ENCODE measurements around the gene MAD1L1.
"Not testable (repeated sequence)": the region's sequence is repeated elsewhere in the genome, so short reads cannot be mapped to it uniquely, and the experiment has no call there.

MAD1L1 gene

DNA sequence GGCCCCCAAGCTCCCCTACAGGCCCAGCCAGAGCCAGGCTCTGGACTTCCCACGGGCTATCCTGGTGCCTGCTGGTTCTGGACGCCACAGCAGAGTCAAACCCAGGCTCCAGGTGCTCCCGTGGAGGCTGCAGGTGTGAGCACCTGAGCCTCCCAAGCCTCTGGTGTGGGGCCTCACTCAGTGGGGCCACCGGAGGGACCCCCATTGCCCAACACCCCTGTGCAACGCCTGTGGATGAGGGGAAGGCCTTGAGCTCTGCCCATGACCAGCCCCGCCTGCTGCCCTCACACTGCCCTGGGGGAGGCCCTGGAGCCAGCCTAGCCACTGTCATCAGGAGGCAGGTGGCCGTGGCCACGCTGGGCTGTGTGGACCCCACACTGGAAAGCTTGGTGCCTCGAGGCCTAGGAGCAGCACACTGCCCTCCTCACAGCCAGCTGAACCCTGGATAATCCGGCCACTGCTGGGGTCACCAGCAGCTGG is 229.3 kb downstream of the MAD1L1 start:
- DNase-seq (ENCODE audit: low read depth in 2 of 2) = no peak

DNA sequence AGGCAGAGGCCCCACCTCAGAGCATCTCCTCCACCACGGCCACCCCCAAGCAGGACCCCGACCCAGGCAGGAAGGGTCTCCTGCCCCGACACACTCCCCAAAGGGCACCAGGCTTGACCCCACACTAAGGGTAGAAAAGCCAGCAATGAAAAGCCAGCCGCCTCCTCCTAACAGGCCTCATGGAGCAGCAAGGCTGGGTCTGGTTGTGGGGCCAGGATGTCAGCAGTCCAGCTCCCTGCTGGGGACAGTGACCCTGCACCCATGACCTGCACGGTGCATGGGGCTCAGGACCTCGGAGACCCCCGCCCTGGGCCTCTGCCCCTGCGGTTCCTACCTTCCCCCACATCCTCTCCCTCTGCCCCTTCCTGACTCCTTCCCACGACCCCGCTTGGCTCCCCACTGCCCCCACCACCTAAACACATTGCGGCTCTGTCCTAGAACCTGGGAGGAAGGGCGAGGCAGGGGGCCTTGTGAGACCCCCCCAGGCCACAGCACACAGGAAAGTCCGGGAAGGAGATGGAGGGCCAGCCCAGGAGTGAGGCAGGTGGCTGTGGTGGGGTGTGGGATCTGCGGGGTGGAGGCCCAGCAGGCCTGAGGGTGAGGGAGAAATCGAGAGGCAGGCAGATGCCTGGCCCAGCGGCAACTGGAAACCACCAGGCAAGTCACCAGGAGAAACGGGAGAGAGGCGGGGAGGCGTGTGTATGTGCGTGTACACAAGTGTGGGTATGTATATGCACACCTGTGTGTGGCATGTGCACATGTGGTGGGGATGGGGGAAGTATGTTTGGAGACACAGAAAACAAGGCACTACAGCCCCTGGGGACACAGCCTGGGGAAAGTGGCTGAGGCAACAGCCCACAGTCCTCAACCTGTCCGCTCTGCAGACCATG is 229.9 kb downstream of the MAD1L1 start:
- DNase-seq (ENCODE audit: low read depth in 2 of 2) = no peak

DNA sequence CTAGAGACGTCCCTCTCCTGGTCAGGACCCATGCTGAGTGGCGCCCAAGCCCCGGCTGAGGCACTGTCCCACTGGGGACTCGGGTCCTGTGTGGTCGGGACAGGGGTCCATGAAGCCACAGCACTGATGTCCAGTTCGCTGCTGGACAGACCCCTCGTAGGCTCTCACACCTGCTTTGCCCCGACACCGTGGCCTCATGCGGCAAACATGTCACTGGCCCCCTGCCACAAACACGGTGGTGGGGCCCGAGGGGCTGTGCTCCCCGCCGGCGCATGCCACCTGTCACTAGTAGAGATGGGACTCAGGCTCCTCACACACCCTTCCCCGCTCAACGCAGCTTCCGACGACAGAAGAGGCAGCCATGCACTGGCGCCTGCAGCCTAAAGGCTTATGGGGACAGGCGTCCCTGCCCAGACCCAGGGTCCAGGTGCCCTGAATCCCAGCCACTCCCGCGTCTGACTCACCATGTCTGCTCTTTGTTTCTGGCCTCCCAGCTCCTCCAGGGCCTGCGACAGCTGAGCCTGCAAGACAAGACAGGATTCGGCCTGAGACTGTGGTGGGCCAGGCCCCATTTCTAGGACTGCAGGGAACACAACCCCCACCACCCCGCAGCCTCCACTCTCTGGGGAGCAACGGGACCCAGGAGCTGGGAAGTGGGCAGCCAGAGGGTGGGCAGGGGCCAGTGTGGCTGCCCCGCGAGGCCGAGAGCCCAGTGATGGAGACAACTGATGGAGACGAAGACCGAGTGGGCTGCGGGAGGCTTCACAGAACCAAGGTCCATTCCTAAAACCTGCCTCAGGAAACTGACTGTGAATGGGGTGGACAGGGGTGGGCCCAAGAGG is 230.9 kb downstream of the MAD1L1 start:
- no peak for DNase-seq (ENCODE audit: low read depth in 2 of 2)

DNA sequence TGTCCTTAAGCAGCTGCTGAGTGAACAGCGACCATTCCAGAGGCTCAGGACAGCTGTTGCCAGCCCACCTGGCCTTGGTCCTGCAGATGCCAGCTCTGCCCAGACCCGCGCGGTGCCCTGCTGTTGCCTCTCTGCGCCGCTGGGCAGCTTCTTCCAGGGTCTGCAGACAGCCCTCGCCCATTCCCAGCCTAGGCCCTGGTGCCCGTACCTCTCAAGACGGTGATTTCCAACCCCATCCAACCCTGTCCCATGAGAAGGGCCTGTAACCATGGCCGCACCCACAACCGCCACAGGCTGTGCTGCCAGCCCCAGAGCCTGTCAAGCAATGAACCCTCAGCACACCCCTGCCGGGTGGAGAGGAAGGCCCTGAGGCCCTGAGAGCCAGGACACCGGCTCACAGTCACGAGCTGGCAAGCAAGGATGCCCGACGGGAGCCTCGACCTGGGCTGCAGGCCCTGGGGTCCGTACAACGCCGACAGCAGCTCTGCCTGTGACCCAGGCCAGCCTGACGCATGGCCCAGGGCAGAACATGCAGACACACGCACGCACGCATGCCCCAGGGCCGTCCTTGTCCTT is 231.9 kb downstream of the MAD1L1 start:
- no peak for DNase-seq (ENCODE audit: low read depth in 2 of 2)

DNA sequence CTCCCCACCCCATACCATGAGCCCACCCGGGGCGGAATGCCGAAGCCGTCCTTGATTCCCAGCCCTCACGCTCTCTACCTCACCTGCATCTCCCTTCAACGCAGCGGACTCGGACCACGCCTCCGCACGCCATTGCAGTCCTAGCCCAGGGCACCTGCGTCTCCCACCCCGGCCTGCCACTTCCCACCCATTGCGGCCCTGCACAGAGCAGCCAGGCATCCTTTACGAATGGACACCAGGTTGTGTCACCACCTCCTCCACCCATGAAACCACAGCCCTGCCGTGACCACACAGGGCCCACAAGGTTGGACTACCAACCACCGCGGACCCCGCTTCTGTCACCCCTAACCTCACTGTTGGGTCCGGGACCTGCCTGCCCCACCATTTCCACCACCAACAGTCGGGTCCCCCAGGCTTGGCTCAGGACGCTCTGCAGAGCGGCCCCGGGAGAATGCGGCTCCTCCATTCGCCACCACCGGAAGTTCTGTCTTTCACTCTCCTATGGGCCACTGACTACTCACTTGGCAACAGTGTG is 232.5 kb downstream of the MAD1L1 start:
- DNase-seq (ENCODE audit: low read depth in 2 of 2) = no peak

DNA sequence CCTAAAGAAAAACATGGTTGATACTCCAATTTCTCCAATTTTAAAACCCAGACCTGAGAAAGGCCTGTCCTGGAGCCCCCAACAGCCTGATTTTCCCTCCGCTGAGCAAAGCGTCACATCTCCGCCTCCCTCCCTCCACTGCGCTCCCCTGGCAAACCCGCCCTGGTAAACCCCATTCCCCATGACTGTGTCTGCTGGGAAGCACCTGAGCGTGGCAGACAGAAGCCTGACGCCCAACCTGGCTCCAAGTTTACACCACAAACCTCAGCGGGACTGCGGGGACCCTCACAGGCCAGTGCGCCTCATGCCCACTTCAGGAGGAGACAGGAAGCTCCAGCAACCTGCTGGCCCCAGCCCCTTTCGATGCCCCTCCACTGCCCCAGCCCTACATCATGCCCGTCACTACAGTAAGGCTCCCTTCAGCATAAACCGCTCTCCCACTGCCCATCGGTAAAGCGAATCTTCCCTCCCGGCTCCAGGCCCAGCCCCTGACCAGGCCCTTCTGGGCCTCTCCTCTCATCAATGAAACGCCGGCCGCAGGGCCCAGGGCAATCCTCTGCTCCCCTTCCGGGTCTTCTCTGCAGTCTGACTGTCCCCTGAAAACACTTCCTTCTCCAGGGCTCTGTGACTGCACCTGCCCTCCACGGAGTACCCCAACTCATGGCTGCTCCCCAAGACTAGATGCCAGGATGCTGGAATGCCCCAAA is 233.3 kb downstream of the MAD1L1 start:
- no peak for DNase-seq (ENCODE audit: low read depth in 2 of 2)

DNA sequence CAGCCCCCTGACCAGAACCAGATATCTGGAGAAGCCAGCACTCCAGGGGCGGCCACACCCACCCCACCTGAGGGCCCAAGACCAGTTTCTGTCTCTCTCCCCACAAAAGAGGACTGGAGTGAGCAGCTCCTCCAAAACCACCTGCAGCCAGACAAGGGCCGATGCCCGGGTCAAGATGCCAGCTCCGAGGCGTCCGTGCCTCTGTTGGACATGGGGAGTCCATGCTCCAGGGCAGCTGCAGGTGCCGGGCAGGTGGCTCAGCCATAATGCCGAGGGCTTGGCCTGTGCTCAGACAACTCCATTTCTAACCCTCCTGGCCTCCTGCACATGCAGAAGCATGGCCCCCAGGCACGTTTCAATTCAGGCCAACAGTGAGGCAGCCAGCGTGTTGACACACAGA is 234.6 kb downstream of the MAD1L1 start:
- DNase-seq (ENCODE audit: low read depth in 2 of 2) = no peak

DNA sequence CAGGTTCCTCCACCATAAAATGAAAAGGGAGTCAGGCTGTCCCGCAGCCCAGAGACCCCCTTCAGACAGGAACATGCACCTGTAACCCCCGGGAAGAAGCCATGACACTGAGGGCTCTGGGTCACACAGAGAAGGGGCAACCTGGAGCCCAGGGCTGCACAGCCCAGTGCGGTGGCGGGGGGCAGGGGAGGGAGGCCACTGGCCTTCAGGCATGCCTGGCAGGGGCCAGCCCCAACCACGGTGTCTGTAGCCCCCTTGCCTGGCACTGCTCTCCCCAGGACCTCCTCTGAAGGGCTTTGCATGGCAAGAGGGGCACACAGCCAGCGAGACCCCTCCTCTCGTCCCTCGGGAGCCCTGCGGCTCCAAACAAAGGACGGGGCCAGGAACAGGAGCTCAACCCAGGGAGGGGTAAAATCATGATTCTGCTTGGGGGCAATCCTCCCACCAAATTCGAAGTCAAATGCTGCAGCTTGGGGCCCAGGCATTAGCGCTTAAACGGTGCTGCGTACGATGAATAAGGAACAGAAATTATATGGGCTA is 235.1 kb downstream of the MAD1L1 start:
- DNase-seq (ENCODE audit: low read depth in 2 of 2) = no peak

DNA sequence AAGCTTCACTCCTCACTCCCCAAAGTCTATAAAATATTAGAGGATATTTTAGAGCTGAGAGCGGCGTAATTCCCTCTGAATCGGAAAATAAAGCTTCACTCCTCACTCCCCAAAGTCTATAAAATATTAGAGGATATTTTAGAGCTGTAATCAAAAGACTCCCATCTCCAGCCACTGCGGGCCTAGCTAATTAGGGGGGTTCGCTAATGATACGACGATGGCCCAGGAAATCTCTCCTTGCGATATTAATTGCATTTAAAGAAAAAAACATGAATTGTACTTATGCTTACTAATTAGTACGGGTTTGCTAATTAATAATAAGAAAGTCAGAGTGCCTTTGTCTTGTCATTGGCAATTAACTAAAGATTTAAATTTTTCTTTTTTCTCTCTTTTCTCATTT is 235.9 kb downstream of the MAD1L1 start:
- no peak for DNase-seq (ENCODE audit: low read depth in 2 of 2)

DNA sequence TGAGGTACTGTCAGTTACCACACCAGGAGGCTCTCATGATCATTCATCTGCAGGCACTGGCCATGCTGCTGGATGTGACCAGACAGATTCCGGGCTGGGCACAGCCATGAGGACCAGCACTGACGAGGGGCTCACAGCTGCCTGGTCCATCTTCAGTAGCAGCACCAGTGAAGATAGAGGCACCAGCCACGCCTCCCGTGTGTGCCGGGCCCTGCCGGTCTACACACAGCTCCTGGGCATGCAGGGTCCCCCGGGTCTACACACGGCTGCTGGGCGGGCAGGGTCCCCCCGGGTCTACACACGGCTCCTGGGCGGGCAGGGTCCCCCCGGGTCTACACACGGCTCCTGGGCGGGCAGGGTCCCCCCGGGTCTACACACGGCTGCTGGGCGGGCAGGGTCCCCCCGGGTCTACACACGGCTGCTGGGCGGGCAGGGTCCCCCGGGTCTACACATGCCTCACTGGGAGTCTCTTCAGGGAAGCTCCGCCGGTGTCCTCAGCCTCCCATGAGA is 236.8 kb downstream of the MAD1L1 start:
- not testable (repeated sequence) for DNase-seq (ENCODE audit: low read depth in 2 of 2)

DNA sequence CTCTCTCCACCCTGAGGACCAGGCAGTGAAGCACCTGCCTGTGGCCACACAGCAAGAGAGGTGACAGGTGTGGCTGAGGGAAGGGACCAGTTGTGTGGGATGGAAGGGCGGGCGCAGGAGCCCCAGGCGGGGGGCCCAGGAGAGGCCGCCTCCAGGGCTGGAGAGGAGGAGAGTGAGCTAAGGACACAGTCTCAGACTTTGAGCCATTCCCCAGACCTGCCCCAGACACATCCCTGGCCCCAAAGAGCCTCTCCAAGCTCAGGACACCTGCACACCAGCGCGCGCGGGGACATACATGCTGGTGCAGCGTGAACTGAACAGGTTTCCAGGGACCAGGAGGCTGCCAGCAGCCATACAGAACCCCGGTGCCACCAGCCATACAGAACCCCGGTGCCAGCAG is 237.3 kb downstream of the MAD1L1 start:
- DNase-seq (ENCODE audit: low read depth in 2 of 2) = no peak

DNA sequence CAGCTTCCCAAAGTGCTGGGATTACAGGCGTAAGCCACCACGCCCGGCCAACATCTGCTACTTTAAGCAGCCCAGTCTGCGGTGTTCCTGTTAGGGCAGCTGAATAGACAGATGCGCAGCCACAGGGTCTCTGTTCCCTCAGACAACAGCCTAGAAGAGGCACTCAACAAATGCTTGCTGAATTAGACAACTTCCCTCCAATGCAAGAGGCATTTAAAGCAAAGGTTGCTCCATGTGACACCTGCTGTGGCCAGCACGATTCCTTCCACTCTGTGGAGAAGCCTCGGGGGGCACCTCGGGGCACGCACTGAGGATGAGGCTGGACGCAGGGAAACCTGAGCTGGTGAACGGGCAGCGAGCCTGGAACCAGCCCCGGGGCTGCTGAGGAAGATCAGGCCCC is 237.8 kb downstream of the MAD1L1 start:
- no peak for DNase-seq (ENCODE audit: low read depth in 2 of 2)

DNA sequence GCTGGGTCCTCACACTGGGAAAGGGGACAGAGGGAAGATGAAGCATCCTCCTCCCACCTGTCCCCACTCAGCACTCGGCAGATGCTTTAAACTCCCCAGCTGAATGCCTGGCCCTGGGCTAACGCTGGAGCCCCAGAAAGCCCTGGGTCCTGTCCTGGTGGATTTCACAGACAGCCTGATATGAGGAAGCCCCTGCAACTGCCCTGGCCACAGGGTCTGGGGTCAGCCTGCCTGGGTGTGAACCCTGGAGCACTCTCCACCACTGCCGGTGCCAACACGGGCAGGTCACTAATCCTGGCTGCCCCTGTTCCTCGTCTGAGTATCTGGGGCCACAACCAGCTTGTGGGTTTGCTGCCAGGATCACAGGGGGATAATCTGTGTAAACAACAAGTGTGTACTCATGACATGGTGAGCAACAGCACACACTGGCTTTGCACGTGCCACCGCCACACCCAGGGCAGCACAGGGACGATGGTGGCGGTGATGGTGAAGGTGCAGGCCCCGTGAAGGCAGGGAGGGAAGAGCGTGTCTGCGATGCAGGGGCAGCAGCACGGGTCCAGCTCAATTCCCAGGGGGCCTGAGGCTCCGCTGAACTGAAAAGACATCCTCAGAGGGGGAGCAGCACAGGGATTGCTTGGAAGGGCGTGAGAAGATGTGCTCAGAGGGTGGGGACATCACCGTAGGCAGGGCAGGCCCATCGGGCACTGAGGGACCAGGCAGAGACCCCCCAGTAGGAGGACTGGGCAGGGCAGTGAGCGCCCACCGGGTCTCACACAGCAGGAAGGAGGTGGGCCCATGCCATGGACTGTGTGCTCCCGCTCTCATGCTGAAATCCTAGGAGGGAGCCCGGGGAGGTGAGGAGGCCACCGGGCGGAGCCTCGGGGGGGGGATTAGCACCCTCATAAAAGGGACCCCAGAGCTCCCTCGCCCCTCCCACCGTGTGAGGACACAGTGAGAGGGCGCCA is 238.7 kb downstream of the MAD1L1 start:
- DNase-seq (ENCODE audit: low read depth in 2 of 2) = no peak

DNA sequence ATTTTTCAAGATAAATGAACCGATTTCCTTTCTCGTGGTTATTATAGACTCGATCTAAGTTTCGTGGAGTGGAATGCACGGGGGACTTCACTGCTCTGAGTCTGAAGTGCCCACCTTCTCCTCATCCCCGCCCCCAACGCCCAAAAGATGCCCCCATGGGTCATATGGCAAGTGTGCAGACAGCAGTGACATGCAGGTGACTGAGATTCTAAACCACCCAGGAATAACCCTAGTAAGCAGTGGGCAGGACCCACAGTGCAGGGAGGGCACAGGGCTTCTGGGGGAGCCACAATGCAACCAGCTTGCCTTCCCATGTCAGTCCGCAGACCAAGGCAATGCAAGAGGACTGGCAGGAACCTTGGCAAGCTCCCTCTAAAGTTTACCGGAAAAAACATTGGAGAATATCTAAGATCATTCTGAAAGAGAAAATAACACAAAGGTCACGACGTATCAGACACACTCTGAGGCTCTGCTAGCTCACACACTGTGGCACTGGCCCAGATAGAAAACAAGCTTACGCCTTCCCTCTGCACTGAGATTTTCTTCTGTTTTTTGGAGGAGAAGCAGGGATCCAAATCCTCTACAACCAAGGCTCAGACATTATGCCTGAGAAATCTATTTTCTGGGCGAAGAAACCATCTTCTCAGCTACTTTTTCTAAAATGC is 239.6 kb downstream of the MAD1L1 start:
- DNase-seq (ENCODE audit: low read depth in 2 of 2) = no peak

DNA sequence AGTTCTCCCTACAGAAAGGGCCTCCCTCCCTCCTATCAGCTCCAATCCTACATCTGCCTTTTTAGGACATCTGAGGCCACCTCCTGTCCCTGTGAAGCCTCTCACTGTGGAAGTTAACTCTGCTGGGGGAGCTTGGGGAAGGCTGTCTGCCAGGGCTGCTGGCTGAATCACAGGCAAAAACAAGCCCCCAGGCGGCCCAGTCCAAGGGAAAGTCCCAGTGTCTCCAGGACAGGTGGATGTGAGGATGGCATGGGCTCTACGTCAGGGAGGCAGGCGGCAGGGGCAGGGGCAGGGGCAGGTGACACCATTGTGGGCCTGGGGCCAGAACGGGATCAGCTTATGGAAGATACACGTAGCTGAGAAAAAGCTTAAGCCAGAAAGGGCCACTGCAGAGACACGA is 240.2 kb downstream of the MAD1L1 start:
- no peak for DNase-seq (ENCODE audit: low read depth in 2 of 2)

DNA sequence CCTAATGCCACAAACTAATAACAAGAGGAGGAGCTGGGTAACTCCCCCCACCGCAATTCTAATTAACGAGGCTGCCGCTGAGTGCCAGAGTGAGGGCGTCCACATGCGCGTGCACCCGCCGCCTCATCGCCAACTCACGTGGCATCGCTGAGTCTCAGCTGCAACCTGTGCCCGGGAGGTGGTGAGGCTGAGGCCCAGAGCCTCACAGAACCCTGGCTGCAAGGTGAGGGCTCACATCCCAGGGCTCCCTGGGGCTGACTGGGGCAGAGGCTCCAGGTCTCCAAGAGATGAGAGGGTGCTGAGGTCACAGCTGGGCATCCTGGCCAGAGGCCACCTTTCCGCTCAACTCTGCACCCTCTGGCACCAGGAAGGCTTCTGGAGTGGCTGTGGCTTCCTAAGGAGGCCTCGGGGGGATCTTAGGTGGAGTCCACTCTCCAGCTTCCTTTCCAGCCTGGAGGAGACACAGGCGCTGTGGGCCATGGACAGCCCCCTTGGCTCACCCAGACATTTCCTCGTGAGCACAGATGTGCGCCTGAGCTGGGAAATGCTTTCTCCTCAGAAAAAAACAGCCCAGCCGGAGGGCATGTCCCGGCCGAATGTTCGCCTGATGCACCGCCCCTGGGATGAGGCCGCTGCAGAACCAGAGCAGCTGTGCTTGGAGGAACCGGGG is 242.6 kb downstream of the MAD1L1 start:
- DNase-seq (ENCODE audit: low read depth in 2 of 2) = no peak

DNA sequence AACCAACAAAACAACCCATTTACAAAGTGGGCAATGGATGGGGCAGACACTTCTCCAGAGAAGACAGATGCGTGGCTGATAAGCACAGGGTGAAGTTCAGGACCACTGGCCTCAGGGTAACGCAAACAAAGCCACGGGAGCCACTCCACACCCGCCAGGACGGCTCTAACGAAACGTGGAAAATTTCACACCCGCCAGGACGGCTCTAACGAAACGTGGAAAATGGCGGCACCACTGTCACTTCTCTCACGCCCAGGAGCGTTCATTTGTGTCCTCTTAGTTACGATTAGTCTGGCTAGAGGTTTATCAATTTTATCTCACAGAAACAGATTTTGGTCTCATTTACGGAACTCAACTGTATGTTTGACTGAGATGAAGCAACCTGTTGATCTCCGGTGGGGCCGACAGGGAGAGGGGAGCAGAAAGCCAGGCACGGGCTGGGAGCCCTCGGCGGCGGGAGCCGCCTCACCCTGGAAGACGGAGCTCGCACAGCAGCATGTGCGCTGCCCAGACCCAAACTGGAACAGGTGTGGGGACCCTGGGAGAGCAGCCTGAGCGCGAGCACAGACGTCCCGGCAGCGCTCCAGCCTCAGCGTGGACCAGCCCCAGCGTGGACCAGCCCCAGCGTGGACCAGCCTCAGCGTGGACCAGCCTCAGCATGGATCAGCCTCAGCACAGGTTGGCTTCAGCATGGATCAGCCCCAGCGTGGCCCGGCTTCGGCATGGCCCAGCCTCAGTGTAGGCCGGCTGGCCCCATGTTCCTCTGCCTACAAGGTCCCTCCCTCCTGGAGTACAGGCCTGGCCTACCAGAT is 243.5 kb downstream of the MAD1L1 start:
- no peak for DNase-seq (ENCODE audit: low read depth in 2 of 2)

DNA sequence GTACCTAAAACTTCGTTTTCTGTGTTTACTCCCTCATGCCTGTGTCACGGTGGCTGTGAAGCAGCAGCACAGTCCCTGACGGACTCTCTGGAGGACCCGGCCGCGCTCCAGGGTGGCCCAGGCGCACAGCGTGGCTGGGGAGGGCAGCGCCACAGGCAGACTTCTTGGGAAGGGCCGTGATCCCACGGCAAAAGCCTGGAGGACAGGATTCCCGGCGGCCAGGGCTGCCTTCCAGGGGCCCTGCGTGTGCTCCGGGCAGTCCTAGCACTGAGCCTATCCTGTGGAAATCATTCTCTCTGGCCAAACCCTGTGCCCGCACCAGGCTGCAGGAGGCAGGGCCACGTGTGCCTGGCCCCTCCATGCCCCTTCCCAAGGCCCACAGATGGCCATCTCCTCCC is 244.2 kb downstream of the MAD1L1 start:
- no peak for DNase-seq (ENCODE audit: low read depth in 2 of 2)
